Ectodermal cell (in vitro differentiated cells): ENCODE data around the gene CCDC27.
A peak's percentile ranks its signal among the peaks of the same experiment; 100 is the strongest.
"Not testable (repeated sequence)": the region's sequence is repeated elsewhere in the genome, so short reads cannot be mapped to it uniquely, and the experiment has no call there.

Experiments
- H3K27ac ChIP-seq: 2 replicates; pipeline ENCODE4 v1.7.0; 2013; ENCODE audit warnings: mild to moderate bottlenecking, low read depth, low read length; ENCODE audit not compliant: insufficient read depth, poor library complexity, severe bottlenecking
- H3K27me3 ChIP-seq: 2 replicates; pipeline ENCODE4 v1.7.0; 2013; ENCODE audit warnings: mild to moderate bottlenecking, low read length; ENCODE audit not compliant: insufficient read depth, control insufficient read depth, poor library complexity, severe bottlenecking
- H3K36me3 ChIP-seq: one replicate; pipeline ENCODE4 v1.7.0; 2013; ENCODE audit warnings: low read length; ENCODE audit not compliant: control insufficient read depth, insufficient read depth
- H3K4me1 ChIP-seq: one replicate; pipeline ENCODE4 v1.7.0; 2013; ENCODE audit warnings: low read length; ENCODE audit not compliant: control insufficient read depth, insufficient read depth
- H3K4me3 ChIP-seq: 2 replicates; pipeline ENCODE4 v1.7.0; 2013; ENCODE audit warnings: low read depth, low read length, control low read depth; ENCODE audit not compliant: insufficient read depth
- H3K9me3 ChIP-seq: 2 replicates; pipeline ENCODE4 v1.7.0; 2013; ENCODE audit warnings: mild to moderate bottlenecking, low read length, moderate library complexity; ENCODE audit not compliant: control insufficient read depth
- WGBS, 2 experiments: methylation state at CpG; one replicate each; pipeline ENCODE4 v1.1.7; 2013; ENCODE audit warnings: missing lambda C conversion rate in 2 of 2; 5-methylcytosine and 5-hydroxymethylcytosine counted together

The CCDC27 gene

DNA sequence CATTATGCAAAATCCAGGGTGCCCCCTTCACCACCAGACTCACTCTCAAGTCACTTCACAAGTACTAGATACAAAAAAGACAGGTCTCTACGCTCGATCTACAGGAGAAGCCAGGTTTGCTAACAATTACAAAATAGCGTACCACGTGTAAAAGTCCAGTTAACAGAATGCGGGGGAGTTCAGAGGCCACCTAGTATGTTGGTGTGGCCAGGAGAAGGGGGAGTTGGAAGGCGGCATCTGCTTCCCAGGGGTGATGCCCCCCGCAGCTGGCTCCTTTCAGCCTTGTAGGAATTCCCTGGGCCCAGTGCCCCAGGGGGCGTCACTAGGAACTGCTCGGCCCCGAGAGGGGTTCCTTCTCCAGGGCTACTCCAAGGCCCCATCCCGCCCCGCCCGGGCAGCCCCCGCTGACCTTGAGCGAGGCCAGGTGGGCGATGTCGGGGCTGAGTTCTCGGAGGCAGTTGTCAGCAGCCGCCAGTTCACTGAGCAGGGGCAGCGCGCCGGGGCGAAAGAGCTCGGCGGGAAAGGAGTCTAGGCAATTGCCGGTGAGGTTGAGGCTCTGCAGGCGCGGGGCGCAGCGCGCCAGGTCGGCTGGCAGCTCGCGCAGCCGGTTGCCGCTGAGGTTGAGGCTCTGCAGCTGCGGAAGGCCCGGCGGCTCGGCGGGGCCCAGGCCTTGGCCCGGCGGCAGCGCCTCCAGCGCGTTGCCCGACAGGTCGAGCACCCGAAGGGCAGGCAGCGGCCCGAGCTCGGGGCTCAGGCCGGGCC lies 43.4 kb downstream of the CCDC27 start:
- H3K36me3 ChIP-seq = no peaks in the 10 kb centered on the region
- no peaks in the 10 kb centered on the region for H3K27me3 ChIP-seq
- no peak overlapping the region for H3K27ac ChIP-seq
- H3K4me1 ChIP-seq = peaks cover 8% of the 10 kb centered on the region
- peak overlapping the region; percentile 82 for H3K4me3 ChIP-seq
- 5 to 6% methylated on average over 53 of the region's 53 CpGs for WGBS, 2 experiments
- H3K9me3 ChIP-seq = no peaks in the 10 kb centered on the region

- WGBS, 2 experiments = 6 to 7% methylated on average over 60 of the region's 60 CpGs
- no peaks in the 10 kb centered on the region for H3K9me3 ChIP-seq
- peak within 1 kb of the TSS; percentile 82 for H3K4me3 ChIP-seq
- H3K4me1 ChIP-seq = peaks cover 8% of the 10 kb centered on the region
- no peak within 1 kb of the TSS for H3K27ac ChIP-seq
- no peaks in the 10 kb centered on the region for H3K27me3 ChIP-seq
- H3K36me3 ChIP-seq = no peaks in the 10 kb centered on the region
Measured at GRCh38 chr1:3796215-3797061, 44.2 kb downstream of the CCDC27 start, which contains the start of gene LRRC47. Gene LRRC47, minus strand, starts transcription at chr1:3796498. Its CDS starts 22 bp downstream, at chr1:3796476.

DNA sequence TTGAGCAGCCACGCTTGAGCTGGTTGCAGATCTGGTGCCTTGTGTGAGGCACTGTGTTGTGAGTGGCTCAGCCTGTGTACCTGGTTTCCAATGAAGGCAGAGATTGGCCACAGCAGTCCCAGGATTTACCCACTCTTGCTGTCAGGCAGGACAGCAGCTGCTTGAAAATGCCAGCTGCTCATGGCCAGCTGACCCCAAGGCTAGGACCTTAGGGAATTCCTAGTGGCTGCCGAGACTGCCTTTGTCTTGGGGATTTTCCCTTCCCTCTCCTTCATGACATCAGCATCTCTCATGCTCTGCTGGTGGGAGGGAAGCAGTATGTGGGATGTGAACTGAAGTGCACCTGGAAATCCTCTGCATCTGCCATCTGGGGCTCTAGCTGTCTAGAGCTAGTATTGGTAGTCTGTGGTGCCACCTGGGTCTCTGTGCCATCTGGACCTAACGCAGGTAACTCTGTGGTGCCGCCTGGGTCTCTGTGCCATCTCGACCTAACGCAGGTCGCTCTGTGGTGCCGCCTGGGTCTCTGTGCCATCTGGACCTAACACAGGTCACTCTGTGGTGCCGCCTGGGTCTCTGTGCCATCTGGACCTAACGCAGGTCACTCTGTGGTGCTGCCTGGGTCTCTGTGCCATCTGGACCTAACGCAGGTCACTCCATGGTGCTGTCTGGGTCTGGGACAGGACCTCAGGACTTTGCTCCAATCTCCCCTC lies 47.9 kb downstream of the CCDC27 start:
- 85 to 90% methylated on average over 11 of the region's 11 CpGs for WGBS, 2 experiments
- no peak overlapping the region for H3K27ac ChIP-seq
- H3K36me3 ChIP-seq = no peaks in the 10 kb centered on the region
- H3K9me3 ChIP-seq = no peaks in the 10 kb centered on the region
- no peaks in the 10 kb centered on the region for H3K27me3 ChIP-seq
- H3K4me1 ChIP-seq = peaks cover 2% of the 10 kb centered on the region
- H3K4me3 ChIP-seq = no peak overlapping the region

DNA sequence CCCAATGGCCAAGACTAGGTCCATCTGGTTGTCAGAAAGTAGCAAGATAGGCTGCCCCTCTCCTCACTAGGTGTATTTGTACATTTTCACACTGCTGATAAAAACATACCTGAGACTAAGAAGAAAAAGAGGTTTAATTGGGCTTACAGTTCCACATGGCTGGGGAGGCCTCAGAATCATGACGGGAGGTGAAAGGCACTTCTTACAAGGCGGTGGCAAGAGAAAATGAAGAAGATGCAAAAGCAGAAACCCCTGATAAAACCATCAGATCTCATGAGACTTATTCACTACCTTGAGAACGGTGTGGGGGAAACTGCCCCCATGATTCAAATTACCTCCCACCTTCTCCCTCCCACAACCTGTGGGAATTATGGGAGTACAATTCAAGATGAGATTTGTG lies 48.5 kb downstream of the CCDC27 start:
- H3K4me1 ChIP-seq, H3K27ac ChIP-seq, H3K36me3 ChIP-seq, H3K9me3 ChIP-seq, H3K4me3 ChIP-seq, H3K27me3 ChIP-seq: not testable (repeated sequence)
- 85 to 94% methylated on average over 3 of the region's 3 CpGs for WGBS, 2 experiments

DNA sequence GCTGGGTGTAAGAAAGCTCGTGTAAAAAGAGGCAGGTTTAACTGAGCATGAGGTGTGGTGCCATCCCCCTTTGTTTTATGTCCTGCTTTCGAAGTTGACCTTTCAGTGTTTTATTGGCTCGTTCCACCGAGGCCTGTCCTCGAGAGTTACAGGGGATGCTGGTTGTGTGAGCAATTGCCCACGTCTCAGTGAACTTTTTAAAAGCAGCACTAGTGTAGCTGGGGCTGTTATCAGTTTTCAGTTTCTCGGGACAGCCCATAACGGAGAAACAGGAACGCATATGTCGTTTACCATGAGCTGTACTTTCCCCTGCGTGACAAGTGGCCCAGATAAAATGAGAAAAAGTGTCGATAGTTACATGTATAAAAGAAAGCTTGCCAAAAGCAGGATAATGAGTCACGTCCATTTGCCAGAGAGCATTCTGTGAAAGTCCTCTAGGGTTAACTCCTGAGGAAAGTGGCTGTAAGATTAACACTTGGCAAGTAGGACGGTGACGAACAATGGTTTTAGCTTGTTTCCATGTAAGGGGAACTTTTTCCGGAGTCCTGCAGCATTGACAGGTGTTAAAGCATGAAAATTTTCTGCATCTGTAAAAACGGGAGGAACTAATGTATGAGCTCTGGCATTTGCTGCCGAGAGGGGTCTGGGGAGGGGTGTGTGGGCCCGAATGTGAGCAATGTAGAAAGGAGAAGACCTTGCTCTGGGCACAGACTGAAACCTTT lies 51.8 kb downstream of the CCDC27 start:
- Histone ChIP-seq H3K27me3 (no peaks in the 10 kb centered on the region), H3K4me1 (no peaks in the 10 kb centered on the region), H3K9me3 (no peaks in the 10 kb centered on the region), H3K4me3 (no peak overlapping the region), H3K36me3 (no peaks in the 10 kb centered on the region), H3K27ac (no peak overlapping the region)
- WGBS, 2 experiments = 88% methylated on average over 19 of the region's 19 CpGs

DNA sequence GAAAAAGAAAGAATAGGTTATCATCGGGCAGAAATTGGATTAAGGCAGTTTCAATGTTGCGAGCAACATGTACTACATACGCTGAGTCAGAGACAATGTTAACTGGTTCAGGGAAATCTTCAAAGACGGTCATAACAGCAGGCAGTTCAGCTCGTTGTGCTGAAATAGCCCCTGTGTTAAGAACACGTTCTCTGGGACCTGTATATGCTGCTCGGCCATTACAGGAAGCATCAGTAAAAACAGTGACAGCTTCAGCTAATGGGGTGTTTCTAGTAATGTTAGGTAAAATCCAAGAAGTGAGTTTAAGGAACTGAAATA lies 52.3 kb downstream of the CCDC27 start:
- not testable (repeated sequence) for H3K9me3 ChIP-seq, H3K4me3 ChIP-seq, H3K36me3 ChIP-seq, H3K27me3 ChIP-seq, H3K4me1 ChIP-seq, H3K27ac ChIP-seq
- 88 to 92% methylated on average over 7 of the region's 7 CpGs for WGBS, 2 experiments

GRCh38 chr1:3805038-3805437 lies 52.8 kb downstream of the CCDC27 start:
- Histone ChIP-seq H3K36me3 (no peaks in the 10 kb centered on the region), H3K4me3 (no peak overlapping the region), H3K27me3 (no peaks in the 10 kb centered on the region), H3K27ac (no peak overlapping the region), H3K9me3 (no peaks in the 10 kb centered on the region), H3K4me1 (no peaks in the 10 kb centered on the region)
- WGBS, 2 experiments = 93 to 94% methylated on average over 11 of the region's 11 CpGs

- WGBS, 2 experiments = 82 to 84% methylated on average over 5 of the region's 5 CpGs
- H3K9me3 ChIP-seq = no peaks in the 10 kb centered on the region
- H3K27me3 ChIP-seq = no peaks in the 10 kb centered on the region
- no peak overlapping the region for H3K4me3 ChIP-seq
- H3K36me3 ChIP-seq = no peaks in the 10 kb centered on the region
- no peaks in the 10 kb centered on the region for H3K4me1 ChIP-seq
- H3K27ac ChIP-seq = no peak overlapping the region
Measured at GRCh38 chr1:3807769-3808168, 55.5 kb downstream of the CCDC27 start.

- Histone ChIP-seq H3K4me1 (no peaks in the 10 kb centered on the region), H3K27me3 (no peaks in the 10 kb centered on the region), H3K4me3 (no peak overlapping the region), H3K36me3 (no peaks in the 10 kb centered on the region), H3K27ac (no peak overlapping the region), H3K9me3 (no peaks in the 10 kb centered on the region)
- WGBS, 2 experiments = 84 to 85% methylated on average over 7 of the region's 7 CpGs
Measured at GRCh38 chr1:3809680-3810079, 57.4 kb downstream of the CCDC27 start.
